NCI-H2029 treated with DMSO at 0.1 percent for 48 hours (cell line): ENCODE data around the gene MLXIP.

Experiments used
- DNase-seq: peaks from one replicate; lab custom pipeline; 2025; lab: John Stamatoyannopoulos, UW

The MLXIP gene

DNA sequence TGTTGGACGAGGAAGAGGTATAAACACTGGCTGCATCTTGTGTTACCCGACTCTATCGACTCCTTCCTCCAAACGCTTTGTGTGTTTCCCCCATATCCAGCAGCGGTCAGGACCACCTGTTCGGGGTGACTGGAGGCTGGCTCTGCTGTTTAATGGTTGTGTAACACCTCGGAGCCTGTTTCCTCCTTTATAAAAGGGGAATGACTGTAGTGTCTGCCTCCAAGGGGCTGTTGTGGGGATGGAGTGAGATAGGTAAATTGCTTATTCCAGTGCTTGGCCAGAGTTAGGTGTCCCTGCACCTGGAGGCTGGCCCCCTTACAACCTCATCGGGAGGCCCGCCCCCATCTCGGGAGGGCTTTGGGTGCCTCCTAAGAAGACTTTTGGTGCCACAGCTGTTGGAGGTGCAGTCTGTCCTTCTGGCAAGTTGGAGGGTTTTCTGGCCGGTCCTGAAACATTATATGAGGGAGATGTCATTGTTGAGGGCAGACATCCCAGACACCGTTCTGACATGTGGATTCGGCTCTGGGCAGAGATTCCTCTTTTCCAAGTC lies 1.1 kb downstream of the MLXIP start:
- DNase-seq = peak; percentile 33

DNA sequence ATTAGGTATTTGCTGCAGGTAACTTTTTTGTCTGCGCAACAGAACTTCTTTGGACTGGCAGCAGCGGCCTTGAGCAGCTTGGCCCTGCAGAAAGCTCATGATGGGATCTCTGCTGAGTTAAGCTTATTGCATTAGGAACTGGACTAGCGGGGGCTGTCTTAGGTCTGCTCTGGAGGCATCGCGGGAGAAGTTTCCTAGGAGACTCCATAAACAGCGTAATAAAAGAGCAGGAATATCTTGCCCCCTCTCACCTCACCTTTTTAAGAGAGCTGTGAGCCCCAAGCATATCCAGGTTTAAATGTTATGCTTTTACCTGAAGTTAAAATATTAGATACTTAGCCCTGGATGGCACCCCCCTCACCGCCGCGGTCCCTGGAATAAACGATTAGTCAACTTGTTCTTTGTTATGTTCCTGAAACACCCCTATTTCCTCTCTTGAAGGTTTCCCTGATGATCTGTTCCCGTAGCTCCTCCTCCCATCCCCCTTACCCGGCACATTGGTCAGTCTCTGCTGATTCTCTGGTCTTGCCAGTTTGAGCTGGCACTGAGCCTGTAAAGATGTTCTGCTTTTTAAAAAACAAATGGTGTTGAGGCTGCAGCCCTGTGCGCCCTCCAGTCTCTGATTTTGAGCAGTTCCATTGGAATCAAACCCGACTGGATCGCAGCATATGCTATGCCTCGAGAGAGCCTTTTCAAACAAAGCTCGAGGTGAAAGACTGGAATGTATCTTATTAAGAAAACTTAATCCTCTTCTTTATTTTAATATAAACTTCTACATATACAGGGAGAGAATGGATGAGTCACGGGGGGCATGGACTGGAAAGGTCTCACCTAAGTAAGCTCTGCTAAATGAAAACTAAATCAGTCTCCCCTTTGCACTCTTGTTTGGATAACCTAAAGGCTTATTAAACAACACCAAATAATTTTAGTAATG lies 1.9 kb downstream of the MLXIP start:
- peak; percentile 45 for DNase-seq

DNA sequence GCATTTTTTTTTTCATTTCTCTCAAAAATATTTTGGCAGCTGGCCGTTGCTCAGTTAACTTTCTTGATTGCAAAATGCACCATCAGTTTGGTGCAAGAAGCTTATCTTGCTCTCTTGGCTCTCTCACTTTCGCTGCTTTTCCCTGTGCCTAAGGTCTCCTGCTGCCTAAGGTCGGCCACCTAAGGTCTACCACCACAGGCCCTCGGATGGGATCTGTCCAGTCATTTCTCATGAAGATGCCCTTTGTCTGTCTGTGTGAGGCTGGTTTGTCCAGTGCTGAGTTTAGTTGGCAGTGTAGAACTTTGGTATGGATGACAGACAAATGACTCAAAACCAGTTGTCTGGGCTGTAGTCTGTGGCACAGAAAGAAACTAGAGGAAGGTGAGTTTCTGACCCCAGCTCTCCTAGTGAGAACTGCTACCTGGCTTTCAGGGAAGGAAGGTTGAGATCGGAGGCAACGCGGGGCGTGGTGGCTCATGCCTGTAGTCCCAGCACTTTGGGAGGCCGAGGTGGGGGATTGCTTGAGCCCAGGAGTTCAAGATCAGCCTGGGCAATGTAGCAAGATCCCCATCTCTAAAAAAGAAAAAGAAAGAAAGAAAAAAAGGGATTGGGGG lies 2.6 kb downstream of the MLXIP start:
- DNase-seq = no peak

DNA sequence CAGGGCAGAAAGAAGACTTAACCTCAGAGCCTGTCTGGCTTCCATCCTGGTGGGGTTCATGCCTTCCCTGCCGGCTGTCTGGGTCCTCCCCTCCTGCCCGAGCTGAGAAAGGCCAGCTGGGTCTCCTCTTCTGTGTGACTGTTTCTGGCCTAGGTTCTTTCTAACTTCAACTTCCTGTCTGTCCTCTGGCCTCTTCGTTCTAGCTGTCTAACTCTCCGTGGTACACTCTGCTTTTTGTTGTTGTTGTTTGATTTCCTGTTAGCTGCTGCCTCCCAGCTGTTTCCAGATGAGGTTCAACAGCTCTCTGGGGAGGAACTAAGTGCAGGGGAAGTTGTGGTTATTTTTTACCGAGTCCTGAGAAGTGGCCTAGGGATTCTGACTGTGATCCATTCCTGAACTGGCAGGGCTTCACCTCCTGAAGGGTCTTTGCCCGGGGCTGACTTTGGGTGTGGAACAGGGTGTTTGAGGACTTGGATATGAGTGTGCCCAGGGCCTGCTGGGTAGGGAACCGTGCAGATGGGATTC lies 3.2 kb downstream of the MLXIP start:
- DNase-seq = peak; percentile 28

DNA sequence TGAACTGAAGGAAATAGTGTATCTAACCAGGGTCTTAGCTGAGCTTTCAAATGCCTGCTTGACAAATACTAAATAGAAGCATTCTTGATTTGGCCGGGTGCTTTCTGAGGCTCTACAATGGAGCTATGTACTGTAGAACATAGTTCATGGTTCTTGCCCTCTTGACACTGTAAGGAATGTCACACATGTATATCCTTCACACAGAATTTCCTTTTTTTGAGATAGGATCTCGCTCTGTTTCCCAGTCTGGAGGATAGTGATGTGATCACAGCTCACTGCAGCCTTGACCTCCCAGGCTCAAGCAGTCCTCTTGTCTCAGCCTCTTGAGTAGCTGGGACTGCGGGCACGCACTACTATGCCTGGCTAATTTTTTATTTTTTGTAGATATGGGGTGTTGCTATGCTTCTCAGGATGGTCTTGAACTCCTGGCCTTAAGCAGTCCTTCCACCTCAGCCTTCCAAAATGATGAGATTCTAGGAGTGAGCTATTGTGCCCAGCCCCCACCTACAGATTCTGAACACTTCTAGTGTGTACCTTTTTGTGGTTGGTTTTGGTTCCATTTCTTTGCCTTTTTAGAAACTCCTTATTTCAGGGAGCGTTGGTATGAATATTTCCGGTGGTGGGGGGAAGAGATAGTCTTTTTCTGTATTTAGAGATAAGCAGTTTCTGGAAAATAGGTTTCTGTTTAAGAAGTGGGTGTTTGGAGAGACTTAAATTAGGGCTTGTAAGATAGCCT lies 4.2 kb downstream of the MLXIP start:
- no peak for DNase-seq

DNA sequence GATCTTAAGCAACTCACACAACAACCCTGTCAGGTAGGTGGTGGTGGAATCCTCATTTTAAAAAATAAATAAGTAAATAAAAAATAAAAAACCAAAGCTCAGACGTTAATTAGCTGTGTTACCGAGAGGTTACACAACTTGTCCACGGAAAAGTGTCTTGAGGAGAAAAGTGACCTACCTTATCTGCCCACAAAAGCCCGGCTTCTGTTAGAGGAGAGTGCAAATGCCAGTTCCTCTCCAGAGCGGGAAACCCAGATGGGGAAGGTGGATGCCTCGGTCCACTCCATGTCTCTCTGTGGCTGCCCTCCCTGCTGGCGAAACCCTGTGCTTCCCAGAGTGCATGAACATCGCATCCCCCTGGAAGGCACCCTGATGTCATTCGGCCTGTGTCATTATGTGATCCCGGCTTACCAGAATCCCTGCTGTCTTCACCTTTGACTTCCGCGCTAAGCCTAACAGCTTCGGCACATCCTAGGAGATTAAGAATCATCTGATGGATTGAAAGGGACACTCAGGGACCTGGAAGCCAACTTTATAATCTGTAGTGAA lies 6.4 kb downstream of the MLXIP start:
- DNase-seq = no peak

DNA sequence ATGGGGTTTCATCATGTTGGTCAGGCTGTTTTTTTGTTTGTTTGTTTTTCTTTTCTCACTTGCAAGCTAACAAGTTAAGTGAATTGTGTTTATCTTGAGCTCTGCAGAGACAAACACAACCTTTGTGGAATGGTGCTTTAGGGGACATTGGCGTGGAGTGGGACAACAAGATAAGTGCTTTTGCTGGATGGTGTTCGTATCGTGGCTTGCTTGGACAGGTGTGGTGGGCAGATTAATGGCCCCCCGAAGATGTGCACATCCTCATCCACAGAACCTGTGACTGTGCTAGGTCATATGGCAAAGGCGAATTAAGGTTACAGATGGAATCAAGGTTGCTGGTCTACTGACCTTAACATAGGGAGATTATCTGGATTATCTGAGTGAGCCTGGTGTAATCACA lies 7.0 kb downstream of the MLXIP start:
- DNase-seq = no peak

DNA sequence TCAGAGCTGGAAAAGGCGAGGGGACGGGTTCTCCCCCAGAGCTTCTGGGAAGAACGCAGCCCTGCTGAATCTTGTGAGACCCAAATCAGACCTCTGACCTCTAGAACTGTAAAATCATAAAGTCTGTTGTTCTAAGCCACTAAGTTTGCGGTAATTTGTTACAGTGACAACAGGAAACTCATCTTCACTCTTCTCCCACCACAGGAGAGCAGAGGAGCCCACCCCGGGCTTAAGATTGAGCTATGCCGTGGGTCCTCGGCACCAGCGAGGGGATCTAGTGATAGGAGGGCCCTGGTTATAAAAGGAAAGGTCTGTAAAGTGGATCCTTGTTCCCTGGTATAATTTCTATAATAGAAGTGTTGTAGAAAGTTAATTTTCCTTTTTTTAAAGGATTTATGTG lies 7.6 kb downstream of the MLXIP start:
- no peak for DNase-seq

DNA sequence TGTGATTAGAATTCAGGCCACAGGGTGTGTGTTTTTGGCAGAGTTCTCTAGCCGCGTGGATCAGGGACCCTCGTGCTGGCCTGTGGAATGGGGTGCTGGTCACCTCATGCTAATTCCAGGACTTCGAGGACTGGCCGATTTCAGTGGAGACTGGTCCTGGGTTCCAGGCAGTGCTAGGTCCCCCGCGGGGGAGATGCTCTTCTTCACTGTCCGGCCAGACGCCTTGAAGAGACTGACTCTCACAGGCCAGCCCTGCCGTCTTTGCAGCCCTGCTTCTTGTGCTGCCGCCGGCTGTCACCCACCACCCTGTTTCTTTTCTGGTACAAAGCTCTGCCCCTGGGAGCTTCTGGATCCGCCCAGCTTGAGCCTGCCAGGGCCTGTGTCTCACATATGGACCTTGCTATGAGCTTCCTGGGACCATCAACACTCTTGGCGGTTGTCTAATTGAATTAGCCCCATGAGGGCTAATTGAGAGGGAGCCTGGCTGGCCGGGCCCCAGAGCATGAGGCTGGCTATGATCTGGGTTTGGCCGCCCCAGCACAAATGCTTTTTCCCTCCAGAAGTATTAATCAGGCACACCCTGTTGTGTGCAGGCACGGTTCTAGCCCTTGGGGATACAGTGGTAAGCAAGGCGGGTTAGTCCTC lies 8.2 kb downstream of the MLXIP start:
- no peak for DNase-seq

DNA sequence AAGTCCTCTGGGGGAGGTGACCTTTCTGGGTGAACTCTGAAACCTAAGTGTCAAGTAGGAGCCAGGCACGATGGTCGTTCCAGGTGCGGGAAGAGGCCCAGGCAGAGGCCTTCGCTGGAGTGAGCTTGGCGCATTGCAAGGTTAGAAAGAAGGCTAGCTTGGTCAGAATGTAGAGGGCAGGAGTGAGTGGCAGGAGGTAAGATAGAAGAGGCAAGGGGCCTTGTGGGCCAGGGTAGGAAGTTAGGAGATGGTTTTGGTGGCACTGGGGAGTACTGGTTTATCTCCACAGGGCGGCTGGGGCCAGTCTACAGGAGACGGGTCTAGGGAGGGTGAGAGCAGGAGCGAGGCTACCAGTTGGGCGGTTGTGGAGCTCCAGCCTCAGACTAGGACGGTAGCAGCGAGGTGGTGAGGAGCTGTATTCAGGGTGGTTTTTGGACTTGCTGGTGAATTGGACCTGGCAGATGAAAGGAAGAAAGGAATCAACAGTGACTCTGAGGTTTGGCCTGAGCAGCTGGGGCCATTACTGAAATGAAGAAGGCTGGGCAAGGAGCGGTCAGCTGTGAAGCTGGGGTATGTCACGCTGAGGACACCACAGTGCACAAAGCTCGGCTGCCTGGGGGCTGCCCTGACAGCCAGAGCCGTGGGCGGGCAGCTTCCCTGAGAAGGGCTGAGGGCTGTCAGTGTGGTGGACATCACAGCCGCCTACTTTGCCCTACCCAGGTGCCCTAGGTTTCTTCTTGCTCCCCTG lies 9.0 kb downstream of the MLXIP start:
- no peak for DNase-seq

DNA sequence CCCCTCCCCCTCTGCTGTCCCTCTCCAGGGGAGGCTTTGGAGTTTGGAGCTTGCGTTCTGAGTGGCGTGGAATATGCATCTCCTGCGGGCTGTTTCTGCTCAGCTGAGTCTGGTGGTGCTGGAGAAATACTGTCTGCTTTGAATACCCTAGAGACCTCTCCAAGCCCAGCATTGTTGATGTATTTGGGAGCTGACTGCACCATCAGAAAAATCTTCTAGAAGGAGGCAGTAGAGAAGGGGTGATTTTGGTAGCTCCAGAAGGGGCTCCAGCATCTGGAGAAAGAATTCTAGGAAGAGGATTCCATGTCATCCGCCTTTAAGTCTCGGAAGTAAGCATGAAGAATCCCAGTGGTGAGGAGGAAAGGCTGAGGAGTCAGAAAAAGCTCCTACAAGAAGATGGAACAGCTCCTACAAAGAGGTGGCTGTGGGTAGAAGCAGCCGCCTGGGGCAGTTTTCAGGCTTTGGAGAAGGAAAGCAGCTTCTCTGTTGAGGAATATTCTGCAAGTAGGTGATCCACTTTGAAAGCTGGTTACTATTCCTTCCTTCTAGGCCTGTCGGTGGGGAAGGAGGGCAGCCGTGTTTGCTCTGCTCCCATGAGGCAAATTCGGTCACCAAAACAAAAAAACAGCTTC lies 9.7 kb downstream of the MLXIP start:
- DNase-seq = no peak

DNA sequence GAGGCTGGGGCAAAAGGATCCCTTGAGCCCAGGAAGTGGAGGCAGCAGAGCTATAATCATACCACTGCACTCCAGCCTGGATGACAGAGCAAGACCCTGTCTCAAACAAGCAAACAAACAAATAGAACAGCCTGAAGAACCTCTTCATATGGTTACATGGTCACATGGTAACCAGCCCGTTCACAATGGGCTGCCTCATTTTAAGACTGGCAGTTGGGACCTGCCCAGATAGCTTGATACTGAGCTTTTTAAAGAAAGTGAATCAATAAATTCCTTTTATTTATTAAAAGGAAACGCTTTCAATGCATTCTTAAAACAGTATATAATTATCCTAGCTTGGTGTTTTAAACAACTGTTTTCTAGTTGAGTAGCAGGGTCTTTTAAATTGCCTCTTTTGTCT lies 10.5 kb downstream of the MLXIP start:
- DNase-seq = peak; percentile 57

DNA sequence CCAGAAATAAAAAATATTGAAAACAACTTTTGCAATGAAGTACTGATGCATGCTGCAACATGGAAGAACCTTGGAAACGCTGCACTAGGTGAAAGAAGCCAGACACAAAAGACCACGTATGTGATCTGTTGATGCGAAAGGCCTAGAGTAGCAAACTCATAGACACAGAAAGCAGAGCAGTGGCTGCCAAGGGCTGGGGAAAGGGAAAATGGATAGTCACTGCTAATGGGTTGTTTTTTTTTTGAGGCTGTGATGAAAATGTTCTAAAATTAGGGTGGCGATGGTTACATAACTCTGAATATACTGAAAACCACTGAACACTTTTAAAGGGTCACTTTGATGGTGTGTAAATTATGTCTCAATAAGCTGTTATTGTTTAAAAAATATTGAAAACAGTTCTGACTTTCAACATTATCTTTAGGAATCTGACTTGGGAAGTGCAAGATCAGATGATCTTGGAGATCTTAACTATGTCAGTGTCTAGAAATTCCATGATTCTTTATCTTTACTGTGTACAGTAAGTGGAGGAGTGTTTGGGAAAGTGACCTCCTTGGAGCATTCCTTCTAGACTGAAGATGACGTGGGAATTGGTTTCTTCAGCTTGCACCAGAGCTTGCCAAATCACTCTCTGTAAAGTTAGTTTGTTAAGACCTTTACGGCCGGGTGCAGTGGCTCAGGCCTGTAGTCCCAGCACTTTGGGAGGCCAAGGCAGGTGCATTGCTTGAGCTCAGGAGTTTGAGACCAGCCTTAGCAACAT lies 12.4 kb downstream of the MLXIP start:
- DNase-seq = no peak

DNA sequence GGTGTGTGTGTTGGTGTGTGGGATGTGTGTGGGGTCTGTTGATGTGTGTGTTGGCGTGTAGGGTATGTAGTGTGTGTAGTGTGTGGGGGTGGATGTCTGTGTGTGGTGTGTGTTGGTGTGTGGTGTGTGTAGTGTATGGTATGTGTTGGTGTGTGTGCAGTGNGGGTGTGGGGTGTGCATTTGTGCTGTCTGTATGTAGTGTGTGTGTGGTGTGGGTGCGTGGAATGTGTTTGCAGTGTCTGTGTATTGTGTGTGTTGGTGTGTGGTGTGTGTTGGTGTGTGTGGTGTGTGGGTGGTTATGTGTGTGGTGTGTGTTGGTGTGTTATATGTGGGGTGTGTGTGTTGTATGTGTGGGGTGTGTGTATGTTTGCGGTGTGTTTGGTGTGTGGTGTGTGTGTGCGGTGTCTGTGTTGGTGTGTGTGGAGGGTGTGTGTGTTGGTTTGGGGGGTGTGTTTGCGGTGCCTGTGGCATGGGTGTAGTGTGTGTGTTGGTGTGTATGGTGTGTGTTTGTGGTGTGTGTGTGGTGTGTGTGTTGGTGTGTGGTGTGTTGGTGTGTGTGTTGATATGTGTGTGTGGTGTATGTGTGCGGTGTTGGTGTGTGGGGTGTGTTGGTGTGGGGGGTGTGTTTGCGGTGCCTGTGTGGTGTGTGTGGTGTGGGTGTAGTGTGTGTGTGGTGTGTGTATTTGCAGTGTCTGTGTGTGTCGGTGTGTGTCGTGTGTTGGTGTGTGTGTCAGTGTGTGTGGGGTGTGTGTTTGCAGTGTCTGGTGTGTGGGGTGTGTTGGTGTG lies 14.7 kb downstream of the MLXIP start:
- no peak for DNase-seq

DNA sequence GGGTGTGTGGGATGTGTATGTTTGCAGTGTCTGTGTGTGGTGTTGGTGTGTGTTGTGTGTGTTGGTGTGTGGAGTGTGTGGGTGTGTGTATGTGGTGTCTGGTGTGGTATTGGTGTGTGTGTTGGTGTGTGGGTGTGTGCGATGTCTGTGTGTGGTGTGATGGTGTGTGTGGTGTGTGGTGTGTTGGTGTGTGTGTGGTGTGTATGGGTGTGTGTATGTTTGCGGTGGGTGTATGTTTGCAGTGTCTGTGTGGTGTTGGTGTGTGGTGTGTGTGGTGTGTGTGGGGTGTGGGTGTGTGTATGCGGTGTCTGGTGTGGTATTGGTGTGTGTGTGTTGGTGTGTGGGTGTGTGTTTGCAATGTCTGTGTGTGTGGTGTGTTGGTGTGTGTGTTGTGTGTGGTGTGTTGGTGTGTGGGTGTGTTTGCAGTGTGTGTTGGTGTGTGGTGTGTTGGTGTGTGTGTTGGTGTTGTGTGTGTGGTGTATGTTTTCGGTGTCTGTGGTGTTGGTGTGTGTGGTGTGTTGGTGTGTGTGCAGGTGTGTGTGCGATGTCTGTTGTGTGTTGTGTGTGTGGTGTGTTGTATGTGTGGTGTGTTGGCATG lies 15.7 kb downstream of the MLXIP start:
- DNase-seq = no peak

DNA sequence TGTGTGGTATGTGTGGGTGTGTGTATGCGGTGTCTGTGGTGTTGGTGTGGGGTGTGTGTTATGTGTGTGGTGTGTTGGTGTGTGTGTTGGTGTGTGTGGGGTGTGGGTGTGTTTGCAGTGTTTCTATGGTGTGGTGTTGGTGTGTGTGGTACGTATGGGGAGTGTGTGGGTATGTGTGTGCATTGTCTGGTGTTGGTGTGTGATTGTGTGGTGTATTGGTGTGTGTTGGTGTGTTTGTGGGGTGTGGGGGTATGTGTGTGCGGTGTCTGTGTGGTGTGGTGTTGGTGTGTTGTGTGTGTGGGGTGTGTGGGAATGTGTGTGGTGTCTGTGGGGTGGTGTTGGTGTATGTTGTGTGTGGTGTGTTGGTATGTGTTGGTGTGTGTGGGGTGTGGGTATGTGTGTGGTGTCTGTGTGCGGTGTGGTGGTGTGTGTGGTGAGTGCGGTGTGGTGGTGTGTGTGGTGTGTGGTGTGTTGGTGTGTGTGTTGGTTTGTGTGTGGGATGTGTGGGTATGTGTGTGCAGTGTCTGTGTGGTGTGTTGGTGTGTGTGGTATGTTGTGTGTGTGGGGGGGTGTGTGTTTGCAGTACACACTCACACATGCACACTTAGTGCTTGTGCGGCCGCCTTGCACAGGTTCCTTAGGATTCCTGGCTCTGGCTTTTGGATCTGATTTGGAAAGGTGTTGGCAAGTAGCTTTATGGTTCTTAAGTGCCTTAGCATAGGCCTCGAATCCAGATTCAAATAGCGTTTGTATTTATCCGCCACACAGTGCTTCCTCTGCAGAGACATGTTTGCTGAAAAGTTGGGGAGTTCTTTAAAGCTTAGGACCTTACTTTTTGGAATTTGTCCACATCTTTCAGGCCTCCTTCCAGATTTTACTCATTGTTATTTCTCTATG lies 16.4 kb downstream of the MLXIP start:
- DNase-seq = peak; percentile 26

DNA sequence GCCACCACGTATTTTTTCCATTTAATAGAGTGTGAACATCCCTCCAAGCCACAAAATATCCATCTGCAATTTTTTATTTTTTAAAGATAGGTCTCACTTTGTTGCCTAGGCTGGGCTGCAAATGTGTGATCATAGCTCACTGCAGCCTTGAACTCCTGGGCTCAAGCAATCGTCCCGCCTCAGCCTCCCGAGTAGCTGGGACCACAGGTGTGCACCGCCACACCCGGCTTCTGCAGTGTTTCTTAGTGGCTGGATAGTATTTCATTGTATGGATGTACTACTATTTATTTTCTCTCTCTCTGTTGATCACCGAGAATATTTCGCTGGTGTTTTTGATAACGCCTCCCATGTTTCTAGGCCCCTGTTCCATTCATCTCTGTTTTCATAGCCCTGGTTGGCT lies 17.5 kb downstream of the MLXIP start:
- DNase-seq = no peak
